CD4-positive, alpha-beta T cell treated with Interleukin-1 beta for 1 hour (primary cell): ENCODE measurements around the gene EML6.
"Not testable (repeated sequence)": the region's sequence is repeated elsewhere in the genome, so short reads cannot be mapped to it uniquely, and the experiment has no call there.

ENCODE experiments used
- DNase-seq, 2 donors: peaks; one replicate each; pipeline ENCODE4 v3.0.0-alpha.2; 2020 to 2022

EML6 gene

DNA sequence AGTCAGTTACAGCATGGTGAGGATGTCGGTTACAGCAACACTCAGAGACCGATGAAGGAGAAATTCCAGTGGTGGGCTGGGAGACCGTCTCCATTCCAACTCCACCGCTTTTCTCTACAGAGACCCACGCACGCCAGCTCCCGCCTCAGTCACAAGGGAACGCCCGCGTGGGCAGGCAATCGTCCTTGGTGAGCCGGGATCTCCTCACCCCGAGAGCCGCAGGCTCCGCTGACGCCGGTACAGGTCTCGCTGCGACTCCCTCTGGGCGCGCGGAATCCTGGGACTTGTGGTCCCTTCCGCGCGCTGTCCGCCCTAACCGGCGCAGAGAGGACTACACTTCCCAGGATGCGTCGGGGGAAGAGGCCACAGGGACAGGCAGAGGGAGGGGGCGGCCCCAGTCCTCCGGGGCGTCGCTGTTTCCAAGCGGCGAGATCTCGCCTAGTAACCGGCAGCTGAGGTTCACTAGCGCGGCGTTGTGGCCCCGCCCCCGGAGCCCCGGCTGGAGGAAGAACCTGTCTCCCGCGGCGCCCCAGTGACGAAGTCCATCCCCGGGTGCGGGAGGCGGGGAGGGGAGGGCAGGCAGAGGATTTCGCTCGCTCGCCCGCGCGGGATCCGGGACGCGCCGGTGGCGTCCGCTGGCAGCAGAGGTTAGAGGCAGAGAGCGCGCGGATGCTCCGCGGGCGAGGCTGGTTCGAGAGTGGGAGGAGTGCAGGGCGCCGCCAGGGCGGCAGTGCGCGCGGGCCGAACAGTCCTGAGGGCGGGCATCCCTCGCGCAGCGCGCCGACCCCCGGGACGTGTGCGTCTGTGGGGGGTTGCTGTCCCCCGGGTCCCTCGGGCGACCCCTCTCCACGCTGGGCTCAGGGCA lies at the start of gene EML6:
EML6 (plus strand) TSS at position 532 of the 865 bp plus-strand sequence. CDS start 1,400 bp downstream, outside the sequence.
- peak; percentile 99 for DNase-seq

DNA sequence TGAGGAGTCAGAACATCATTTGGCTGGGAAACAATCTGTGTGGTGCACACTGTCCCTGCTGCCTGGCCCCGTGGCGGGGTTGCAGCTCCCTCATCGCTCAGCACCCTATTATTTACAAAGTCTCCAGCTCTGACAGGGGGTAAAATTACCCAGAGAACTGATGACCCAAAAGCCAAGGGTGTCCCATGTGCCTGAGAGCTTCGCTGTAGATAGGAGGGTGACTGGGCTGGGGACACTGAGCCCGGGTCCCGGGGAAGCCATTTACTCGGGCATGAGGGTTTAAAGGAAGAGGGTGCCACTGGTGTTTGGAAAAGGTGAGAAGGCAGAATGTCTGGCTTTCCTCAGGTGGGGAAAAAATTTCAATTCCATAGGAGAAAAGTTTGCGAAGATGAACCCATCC lies 48.2 kb upstream of the EML6 start:
- no peak for DNase-seq

DNA sequence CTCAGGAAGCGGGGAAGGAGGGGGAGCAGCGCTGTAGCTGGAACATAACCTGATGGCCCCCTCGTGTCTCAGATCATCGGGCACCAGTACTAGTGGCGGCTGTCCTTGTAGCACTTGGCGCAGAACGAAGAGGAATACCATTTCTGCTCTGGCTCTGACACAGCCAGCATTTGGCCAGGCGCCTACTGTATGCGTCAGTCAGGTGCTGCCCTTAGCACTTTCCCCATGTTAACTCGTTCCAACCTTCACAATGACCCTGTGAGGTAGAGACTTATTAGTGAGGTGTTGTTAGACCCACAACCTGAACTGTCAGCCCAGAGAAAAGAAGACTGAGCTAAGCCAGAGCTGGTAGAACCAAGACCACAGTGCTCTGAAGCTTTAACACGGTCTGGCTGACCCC lies 47.7 kb upstream of the EML6 start:
- DNase-seq: no peak

DNA sequence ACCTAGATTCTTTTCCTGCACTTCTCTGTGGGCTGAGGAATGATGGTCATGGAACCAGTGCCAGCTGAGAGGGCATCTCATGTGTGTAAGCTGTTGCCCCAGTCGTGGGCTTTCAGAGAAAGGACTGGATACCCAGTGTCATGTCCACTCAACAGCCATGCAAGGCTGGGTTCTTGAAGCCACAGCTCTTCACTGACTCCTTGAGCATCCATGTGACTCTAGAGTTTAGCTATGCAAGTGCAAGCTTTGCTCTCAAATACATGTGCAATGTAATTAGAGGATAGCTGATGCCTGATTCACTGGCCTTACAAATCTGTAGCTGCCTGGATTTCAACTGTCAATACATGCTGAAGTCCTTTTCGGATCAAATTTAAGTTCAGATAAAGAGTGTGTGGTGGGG lies 46.8 kb upstream of the EML6 start:
- DNase-seq: no peak

DNA sequence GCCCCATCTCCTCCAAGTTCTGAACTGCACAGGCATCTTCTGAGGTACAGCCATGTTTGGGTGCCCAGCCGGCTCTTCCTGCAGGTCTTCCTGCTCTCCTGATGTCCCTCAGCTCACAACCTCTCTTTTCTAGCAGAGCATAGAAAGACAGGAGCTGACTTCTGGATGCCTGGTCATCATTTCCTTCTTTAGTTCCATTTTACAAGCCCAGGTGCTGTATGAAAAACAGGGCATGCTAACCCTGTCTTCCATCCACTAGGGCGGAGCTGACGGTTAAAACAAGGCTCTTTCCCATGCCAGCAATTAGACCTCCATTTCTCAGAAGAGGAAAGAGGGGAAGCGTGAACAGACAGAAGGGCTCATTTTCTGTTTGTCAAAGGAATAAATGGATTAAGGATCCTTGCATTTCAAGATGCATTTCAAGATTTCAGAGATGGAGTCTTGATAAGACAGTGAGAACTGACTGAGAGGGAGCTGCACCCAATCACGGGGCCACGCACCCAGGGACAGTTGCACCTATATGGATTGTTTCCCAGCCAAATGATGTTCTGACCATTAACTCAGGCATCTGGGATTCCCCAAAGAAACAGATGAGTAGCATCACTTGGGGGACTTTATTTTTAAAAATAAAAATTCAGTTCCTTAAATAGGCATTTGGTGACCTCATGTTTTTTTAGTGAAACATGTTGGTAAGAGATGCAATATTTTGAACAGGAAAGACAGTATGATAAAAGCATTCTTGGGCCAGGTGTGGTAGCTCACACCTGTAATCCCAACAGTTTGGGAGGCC lies 45.8 kb upstream of the EML6 start:
- DNase-seq: no peak

DNA sequence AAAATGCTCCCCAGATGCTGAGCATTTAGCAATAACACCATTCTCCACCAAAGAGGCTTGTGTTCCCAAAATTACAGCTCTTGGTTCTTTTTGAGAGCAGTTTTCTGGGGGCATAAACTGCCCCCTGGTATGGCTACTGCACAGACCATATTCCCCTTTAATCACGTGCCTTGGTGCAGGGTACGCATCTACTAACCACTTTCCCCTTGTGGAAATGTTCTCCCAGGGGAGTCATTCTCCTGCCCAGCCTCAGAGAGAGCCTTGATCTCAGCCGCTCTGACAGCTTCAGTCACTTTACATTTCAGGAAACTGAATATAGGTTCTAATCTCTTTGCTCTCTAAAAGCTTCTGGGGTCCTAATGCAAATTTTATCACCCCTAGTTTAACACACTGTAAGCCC lies 44.7 kb upstream of the EML6 start:
- DNase-seq: no peak

DNA sequence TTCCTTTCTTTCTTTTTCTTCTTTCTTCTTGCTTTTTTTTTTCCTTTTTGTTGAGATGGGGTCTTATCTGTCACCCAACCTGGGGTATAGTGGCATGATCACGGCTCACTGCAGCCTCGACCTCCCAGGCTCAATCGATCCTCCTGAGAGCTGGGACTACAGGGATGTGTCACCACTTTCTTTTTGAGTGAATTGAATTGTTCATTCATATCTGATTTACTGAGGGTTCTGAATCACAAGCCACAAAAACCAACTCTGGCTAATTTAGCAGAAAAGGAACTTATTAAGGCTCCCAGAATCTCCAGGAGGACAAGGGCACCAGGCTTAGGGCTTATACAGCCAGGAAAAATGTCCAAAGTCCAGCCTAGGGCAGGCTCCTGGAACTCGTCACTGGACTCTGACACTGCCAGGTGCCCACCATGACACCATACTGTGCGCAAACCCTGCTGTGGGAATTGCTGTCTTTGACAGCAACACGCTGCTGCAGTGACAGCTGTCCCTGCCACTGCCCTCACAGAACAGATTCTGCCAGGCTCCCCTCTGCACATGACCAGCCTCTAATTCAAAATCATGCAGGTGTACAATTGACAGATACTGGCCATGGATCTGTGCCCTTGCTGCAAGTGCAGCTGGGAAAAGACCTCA lies 42.9 kb upstream of the EML6 start:
- DNase-seq: no peak

DNA sequence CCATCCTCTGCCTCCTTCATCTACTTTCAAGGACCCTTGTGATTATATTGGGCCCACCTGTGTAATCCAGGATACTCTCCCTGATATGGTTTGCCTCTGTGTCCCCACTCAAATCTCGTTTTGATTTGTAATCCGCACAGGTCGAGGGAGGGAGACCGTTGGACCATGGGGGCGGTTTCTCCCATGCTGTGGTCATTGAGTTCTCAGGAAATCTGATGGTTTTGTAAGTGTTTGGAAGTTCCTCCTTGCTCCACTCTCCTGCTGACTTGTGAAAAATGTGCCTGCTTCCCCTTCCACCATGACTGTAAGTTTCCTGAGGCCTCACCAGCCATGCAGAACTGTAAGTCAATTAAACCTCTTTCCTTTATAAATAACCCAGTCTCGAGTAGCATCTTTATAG lies 42.0 kb upstream of the EML6 start:
- no peak for DNase-seq

DNA sequence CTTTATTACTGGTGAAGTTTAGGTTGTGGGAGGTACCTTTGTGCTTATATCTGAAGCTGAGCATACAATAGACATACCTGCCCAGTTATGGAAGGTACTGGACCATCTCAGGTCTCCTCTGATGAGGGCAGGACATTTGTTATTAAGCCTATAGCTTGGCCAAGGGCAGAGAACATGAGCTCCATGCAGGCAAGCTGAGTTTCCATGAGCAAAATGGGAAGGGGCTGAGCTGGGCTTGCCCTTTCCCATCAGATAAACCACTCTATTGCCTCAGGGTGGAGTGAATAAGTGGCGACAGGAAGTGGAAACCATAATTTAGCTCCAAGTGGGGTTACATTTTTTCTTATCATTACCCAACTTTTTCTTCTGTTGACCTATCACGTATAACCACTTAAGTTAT lies 39.9 kb upstream of the EML6 start:
- no peak for DNase-seq

DNA sequence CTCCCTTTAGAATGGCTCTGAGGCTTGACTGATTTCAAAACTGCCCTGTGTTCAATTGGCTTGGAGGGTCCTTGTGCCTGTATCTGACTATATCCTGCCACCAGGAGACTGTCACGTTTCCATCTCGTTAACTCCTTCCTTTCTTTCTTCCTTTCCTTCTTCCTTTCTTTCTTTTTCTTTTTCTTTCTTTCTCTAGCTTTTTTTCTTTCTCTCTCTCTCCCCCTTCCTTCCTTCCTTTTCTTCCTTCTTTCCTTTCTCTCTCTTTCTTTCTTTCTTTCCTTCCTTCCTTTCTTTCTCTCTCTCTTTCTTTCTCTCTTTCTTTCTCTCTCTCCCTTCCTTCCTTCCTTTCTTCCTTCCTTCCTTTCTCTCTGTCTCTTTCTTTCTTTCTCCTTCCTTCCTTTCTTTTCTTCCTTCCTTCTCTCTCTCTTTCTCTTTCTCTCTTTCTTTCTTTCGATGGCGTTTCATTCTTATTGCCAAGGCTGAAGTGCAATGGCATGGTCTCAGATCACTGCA lies 38.1 kb upstream of the EML6 start:
- no peak for DNase-seq

DNA sequence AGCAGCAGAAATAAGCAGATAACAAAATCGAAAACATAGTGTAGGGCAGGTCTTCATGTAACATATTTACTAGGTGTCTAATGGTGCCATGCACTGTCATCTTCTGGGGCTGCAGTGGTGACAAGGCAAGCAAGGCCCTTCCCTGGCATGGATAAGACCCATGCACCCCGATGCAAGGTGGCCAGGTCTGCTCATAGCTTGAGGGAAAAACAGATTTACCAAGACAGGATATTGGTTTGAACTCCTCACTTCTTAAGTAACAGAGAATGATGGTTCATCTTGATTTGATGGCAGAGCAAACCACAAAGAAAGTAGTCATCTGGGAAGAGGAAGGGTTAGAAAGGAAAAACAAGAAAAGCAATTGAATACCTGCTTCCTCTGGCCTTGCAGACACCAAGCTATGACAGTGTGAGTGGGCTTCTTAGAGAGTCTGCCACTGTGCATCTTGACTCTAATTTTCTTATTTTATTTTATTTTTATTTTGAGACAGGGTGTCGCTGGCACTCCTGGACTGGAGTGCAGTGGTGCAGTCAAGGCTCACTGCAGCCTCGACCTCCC lies 35.8 kb upstream of the EML6 start:
- DNase-seq: no peak

DNA sequence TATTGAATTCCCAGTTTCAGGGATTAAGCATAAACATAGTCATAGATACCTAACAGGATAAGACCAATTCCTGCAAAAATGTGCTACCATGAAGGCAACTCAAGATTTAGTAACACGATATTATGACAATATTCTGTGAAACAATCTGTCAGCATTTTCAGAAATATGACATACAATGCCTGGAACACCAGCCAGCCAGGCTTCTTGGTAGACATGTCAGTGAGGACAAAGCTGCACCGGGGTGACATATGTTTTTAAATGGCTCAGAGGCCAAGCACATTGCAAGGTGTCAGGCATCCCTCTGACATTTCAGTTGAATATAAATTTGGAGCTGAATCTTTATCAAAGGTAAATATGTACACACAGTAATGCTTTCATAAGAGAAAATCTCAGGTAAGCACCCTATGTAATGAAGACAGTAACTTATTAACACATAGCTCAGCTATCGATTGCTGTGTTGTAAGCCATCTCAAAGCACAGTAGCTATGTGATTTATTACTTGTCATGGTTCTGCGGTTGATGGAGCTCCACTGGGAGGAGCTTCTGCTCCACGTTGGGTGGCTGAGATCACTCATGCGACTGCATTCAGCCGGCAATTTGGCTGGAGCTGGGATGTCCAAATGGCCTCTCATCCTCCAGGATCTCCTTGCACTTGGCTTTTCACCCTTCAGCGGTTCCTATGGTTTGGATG lies 31.9 kb upstream of the EML6 start:
- no peak for DNase-seq

DNA sequence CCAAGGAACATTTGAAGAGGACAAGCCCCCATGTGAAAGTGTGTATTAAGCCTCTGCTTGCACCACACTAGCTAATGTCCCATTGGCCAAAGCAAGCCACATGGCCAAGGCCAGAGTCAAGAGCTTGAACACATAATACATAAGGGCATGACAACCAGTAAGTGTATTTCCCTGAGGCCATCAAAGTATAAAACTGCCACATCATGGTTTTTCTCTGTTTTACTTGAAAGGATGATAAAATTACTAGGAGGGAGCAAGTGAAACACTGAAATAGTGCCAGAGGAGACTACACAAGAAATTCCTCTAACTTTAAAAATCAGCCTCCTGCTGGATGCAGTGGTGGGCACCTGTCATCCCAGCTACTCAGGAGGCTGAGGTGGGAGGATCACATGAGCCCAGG lies 30.9 kb upstream of the EML6 start:
- no peak for DNase-seq

DNA sequence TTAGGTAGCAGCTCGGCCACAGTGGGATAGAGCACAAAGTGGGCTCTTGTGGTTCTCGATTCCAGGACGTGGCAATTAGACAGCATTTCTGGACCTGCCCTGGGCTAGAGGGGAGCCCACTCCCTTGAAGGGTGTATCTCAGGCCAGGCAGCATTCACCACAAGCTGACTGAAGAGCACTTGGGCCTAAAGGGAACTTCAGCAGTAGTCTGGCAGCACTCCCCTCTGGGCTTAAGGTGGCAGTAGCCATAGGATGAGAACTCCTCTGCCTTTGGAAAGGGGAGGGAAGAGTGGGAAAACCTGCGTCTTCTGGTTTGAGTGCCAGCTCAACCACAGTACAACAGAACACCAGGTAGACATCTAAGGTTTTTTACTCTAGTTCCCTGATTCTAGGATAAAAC lies 28.1 kb upstream of the EML6 start:
- no peak for DNase-seq

DNA sequence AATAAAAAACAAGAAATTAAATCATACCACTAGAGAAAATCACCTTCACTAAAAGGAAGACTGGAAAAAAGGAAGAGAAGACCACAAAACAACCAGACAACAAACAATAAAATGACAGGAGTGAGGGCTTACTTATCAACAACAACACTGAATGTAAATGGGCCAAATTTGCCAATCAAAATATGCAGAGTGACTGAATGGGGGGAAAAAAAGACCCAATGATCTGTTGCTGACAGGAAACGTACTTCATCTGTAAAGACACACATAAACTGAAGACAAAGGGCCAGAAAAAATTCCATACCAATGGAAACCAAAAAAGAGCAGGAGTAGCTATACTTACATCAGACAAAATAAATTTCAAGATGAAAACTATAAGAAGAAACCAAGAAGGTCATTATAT lies 25.5 kb upstream of the EML6 start:
- no peak for DNase-seq

DNA sequence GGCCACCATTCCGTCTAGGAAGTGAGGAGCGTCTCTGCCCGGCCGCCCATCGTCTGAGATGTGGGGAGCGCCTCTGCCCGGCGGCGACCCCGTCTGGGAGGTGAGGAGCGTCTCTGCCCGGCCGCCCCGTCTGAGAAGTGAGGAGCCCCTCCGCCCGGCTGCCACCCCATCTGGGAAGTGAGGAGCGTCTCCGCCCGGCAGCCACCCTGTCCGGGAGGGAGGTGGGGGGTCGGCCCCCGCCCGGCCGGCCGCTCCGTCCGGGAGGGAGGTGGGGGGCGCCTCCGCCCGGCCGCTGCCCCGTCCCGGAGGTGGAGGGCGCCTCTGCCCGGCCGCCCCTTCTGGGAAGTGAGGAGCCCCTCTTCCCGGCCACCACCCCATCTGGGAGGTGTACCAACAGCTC lies 24.5 kb upstream of the EML6 start:
- not testable (repeated sequence) for DNase-seq

DNA sequence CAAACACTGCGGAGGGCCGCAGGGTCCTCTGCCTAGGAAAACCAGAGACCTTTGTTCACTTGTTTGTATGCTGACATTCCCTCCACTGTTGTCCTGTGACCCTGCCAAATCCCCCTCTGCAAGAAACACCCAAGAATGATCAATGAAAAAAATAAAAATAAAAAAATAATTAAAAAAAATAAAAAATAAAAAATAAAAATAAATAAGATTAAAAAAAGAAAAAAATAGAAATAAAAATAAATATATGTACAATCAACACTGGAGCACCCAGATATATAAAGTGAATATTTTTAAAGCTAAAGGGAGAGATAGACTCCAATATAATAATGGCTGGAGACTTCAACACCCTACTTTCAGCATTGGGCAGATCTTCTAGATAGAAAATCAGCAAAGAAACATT lies 23.8 kb upstream of the EML6 start:
- no peak for DNase-seq

DNA sequence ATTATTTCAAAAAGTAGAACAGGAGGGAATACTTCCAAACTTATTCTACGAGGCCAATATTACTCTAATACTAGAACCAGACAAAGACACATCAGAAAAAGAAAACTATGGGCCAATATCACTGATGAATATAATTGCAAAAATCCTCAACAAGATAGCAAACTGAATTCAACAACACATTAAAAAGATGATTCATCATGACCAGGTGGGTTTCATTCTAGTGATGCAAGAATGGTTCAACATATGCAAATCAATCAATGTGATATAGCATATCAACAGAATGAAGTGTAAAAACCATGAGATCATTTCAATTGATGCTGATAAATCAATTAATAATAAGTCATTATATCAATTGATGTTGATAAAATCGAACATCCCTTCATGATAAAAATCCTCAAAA lies 22.4 kb upstream of the EML6 start:
- DNase-seq: no peak

DNA sequence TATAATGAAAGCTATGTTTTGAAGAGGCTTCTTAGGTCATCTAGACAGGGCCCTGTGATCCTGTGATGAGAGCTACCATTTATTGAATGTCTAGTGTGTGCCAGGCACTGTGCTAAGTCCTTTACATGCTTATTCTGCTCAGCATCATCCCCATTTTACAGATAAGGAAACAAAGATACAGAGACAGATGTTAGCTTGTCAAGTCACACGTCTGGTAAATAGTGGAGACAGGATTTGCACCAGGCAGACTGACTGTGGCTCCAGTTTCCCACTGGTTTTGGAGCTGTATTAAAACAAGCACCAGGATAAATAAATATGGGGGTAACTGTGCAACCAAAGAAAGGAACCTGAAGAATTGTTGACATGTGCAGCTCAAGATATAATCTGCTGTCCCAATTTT lies 19.2 kb upstream of the EML6 start:
- DNase-seq: no peak

DNA sequence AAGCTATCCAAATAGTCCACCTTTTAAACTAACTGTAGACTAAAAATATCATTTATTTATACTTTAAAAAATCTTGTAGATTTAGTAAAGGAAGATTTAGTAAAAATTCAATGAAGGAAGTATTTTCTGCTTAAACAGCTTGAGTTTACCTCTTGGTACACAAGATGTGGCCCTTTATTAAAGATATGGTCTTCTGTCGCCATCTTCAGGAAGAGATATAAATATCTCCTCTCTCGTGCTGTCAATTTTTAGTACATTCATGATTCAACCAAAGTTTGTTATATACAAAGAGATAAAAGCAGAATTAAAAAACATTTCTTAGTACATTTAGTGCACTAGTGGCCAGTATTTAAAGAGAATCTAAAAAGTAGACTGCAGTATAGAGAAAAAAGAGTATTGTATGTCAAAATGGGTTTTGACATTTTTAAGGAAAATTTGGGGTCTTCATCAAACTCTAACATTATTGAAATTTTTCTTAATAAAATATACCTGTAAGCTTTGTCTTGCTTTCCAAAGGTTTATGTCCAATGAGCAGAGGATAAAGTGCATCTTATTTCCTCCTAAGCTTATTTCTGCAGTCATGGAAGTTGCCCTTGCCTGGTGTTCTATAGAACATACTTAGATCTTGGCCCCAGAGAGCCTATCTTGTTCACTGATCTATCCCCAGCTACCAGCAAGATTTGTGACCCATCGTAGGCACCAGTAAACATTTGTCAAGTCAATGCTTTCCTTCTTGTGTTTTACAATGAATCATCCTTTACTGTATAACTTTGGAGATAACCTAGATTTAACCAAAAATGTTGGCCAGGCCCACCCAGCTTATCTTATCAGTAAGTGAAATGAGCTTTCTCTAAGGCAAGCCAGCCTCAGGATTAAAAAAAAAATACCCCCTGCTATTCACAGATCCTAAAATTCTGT lies 18.5 kb upstream of the EML6 start:
- DNase-seq: peak in 1 of 2 donors; percentile 70

DNA sequence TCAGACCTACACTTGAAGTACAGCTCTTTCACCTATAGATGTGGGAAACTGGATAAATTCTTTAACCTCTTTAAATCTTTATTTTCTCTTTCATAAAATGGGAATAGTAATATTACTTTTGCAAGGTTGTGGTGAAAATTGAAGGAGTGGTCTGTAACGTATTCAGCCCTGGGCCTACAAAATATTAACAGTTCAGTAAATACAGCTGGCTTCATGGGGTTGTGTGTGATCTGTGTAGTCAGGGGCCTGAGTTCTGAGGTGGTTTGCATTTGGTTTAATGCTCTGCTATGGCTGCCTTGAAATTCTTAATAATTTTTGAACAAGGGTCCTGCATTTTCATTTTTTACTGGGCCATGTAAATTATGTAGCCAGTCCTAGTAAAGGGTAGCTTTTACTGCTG lies 16.8 kb upstream of the EML6 start:
- DNase-seq: no peak
